GM18499 (cell line): ENCODE measurements around the gene IPCEF1.
"Not testable (repeated sequence)": the region's sequence is repeated elsewhere in the genome, so short reads cannot be mapped to it uniquely, and the experiment has no call there.

Source experiments
- ATAC-seq: cut with Tn5 transposase; IDR thresholded peaks from one replicate; pipeline ENCODE4 v1.9.1; 2021; ENCODE audit warnings: moderate number of reproducible peaks; ENCODE audit not compliant: insufficient read depth, unreplicated experiment

The IPCEF1 gene

GRCh38 chr6:154252678-154253077 lies 103.9 kb downstream of the IPCEF1 start:
- no peak for ATAC-seq

- no peak for ATAC-seq
Observed at GRCh38 chr6:154251116-154251515, 105.5 kb downstream of the IPCEF1 start.

- ATAC-seq: peak; percentile 82
Observed at GRCh38 chr6:154249499-154250298, 106.9 kb downstream of the IPCEF1 start.

- peak; percentile 31 for ATAC-seq
Observed at GRCh38 chr6:154247119-154247861, 109.3 kb downstream of the IPCEF1 start.

- ATAC-seq: no peak
Observed at GRCh38 chr6:154246723-154247118, 109.9 kb downstream of the IPCEF1 start.

- ATAC-seq: no peak
Observed at GRCh38 chr6:154245506-154245905, 111.1 kb downstream of the IPCEF1 start.

- ATAC-seq: no peak
Observed at GRCh38 chr6:154243793-154244750, 112.5 kb downstream of the IPCEF1 start.

GRCh38 chr6:154242617-154243357 lies 113.8 kb downstream of the IPCEF1 start:
- no peak for ATAC-seq

- ATAC-seq: no peak
Observed at GRCh38 chr6:154241581-154241980, 115.0 kb downstream of the IPCEF1 start.

- ATAC-seq: not testable (repeated sequence)
Observed at GRCh38 chr6:154241061-154241460, 115.5 kb downstream of the IPCEF1 start.

- ATAC-seq: no peak
Observed at GRCh38 chr6:154239392-154239791, 117.2 kb downstream of the IPCEF1 start.

- ATAC-seq: no peak
Observed at GRCh38 chr6:154238831-154239230, 117.8 kb downstream of the IPCEF1 start.

GRCh38 chr6:154236646-154237301 lies 119.8 kb downstream of the IPCEF1 start:
- no peak for ATAC-seq

- ATAC-seq: peak; percentile 50
Observed at GRCh38 chr6:154234019-154234772, 122.4 kb downstream of the IPCEF1 start.

GRCh38 chr6:154233383-154233782 lies 123.2 kb downstream of the IPCEF1 start:
- ATAC-seq: no peak

- ATAC-seq: no peak
Observed at GRCh38 chr6:154232013-154232910, 124.3 kb downstream of the IPCEF1 start.

GRCh38 chr6:154230910-154231595 lies 125.5 kb downstream of the IPCEF1 start:
- ATAC-seq: no peak
